SK-N-SH treated with all-trans-retinoic acid at 6 μM for 48 hours (cell line): Measurements from ENCODE around the gene ERO1A.

Experiments
- ARNTL ChIP-seq: fragments of 450-650 bp; formaldehyde crosslinking; IDR thresholded peaks from 2 replicates; pipeline ENCODE4 v1.5.0; 2020; ENCODE audit warnings: low read depth, mild to moderate bottlenecking, moderate library complexity, borderline replicate concordance
- ESRRG ChIP-seq: fragments of 250-450 bp; sonication (Bioruptor Pico); IDR thresholded peaks from 2 replicates; pipeline ENCODE4 v1.6.1; 2021; ENCODE audit warnings: mild to moderate bottlenecking
- OSR1 ChIP-seq: fragments of 250-450 bp; sonication (Bioruptor Pico); IDR thresholded peaks from 2 replicates; pipeline ENCODE4 v1.8.0; 2022; ENCODE audit warnings: moderate library complexity, mild to moderate bottlenecking, inconsistent platforms
- RARB ChIP-seq: fragments of 250-450 bp; sonication (Bioruptor Pico); IDR thresholded peaks from 2 replicates; pipeline ENCODE4 v1.8.0; 2021; ENCODE audit warnings: mild to moderate bottlenecking, moderate library complexity
- SNAI2 ChIP-seq: fragments of 250-450 bp; sonication (Bioruptor Pico); IDR thresholded peaks from 2 replicates; pipeline ENCODE4 v1.5.0; 2020; ENCODE audit warnings: mild to moderate bottlenecking, moderate library complexity
- TCF4 ChIP-seq: fragments of 250-450 bp; sonication (Bioruptor Pico); IDR thresholded peaks from 2 replicates; pipeline ENCODE4 v1.8.0; 2021; ENCODE audit warnings: mild to moderate bottlenecking, moderate library complexity, borderline replicate concordance
- TOX ChIP-seq: fragments of 250-450 bp; sonication (Bioruptor Pico); IDR thresholded peaks from 2 replicates; pipeline ENCODE4 v1.8.0; 2021; ENCODE audit warnings: mild to moderate bottlenecking, moderate library complexity, borderline replicate concordance
- ZFP3 ChIP-seq: fragments of 250-450 bp; sonication (Bioruptor Pico); IDR thresholded peaks from 2 replicates; pipeline ENCODE4 v1.5.0; 2020; ENCODE audit warnings: mild to moderate bottlenecking, moderate library complexity
- ZFP30 ChIP-seq: fragments of 450-650 bp; formaldehyde crosslinking; IDR thresholded peaks from 2 replicates; pipeline ENCODE4 v1.5.0; 2022; ENCODE audit warnings: mild to moderate bottlenecking, moderate library complexity
- ZNF565 ChIP-seq: fragments of 450-650 bp; formaldehyde crosslinking; conservative IDR thresholded peaks from 2 replicates; pipeline ENCODE4 v1.5.0; 2020; ENCODE audit warnings: low read depth, mild to moderate bottlenecking, moderate library complexity
- TF ChIP-seq, protein P1 (sequence below): fragments of 250-450 bp; sonication (Bioruptor Pico); IDR thresholded peaks from 2 replicates; pipeline ENCODE4 v1.5.1; 2021; ENCODE audit warnings: mild to moderate bottlenecking, moderate library complexity
- TF ChIP-seq, protein P2 (sequence below): fragments of 250-450 bp; sonication (Bioruptor Pico); IDR thresholded peaks from 2 replicates; pipeline ENCODE4 v1.5.0; 2020; ENCODE audit warnings: mild to moderate bottlenecking, moderate library complexity
- TF ChIP-seq, protein P3 (sequence below): fragments of 250-450 bp; sonication (Bioruptor Pico); IDR thresholded peaks from 2 replicates; pipeline ENCODE4 v1.8.0; 2020; ENCODE audit warnings: mild to moderate bottlenecking, moderate library complexity, borderline replicate concordance
- TF ChIP-seq, protein P4 (sequence below): fragments of 250-450 bp; sonication (Bioruptor Pico); IDR thresholded peaks from 2 replicates; pipeline ENCODE4 v1.8.0; 2021; ENCODE audit warnings: low read depth, mild to moderate bottlenecking, moderate library complexity, borderline replicate concordance

DNA sequence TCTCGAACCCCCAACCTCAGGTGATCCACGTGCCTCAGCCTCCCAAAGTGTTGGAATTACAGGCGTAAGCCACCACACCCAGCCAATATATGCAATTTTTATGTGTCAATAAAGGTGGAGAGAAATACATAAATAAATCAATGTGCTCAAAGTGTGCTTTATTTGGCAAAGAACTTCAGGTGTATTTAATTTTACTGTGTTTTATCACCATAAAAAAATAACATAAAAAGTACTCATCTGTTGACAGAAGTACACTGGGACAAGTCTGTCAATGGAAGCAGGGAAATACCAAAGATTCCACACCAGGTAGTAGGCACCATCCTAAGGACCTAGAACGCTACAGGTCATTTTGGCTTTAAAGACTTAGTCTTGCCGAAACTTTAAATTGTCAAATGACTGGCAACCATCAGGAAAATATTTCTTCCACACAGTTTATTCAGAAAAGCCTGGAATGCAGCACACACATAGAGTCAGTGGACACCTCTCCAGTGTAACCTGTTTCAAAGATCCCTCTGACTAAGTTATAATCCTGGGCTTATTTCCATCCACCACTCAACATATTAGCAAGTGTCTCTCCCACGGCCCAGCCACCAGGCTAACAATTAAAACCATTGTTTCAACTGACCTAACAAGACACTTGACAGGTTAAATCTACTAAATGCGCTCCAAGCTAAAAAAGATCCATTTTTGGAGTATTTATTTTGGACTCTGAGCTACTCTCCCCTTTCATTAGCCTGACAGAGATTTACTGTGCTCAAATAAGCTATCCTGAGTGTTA lies 4.2 kb downstream of the ERO1A start:
- TF ChIP-seq ZFP30 (no peak), RARB (CRISPR knock-in tag) (no peak), SNAI2 (no peak), ARNTL (CRISPR knock-in tag) (no peak), ZFP3 (CRISPR knock-in tag) (no peak), ZNF565 (CRISPR knock-in tag) (no peak), ESRRG (CRISPR knock-in tag) (no peak), OSR1 (CRISPR knock-in tag) (no peak), TCF4 (no peak), TOX (CRISPR knock-in tag) (no peak)
- TF ChIP-seq, protein P1, sequence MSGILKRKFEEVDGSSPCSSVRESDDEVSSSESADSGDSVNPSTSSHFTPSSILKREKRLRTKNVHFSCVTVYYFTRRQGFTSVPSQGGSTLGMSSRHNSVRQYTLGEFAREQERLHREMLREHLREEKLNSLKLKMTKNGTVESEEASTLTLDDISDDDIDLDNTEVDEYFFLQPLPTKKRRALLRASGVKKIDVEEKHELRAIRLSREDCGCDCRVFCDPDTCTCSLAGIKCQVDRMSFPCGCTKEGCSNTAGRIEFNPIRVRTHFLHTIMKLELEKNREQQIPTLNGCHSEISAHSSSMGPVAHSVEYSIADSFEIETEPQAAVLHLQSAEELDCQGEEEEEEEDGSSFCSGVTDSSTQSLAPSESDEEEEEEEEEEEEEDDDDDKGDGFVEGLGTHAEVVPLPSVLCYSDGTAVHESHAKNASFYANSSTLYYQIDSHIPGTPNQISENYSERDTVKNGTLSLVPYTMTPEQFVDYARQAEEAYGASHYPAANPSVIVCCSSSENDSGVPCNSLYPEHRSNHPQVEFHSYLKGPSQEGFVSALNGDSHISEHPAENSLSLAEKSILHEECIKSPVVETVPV = no peak
- TF ChIP-seq, protein P2, sequence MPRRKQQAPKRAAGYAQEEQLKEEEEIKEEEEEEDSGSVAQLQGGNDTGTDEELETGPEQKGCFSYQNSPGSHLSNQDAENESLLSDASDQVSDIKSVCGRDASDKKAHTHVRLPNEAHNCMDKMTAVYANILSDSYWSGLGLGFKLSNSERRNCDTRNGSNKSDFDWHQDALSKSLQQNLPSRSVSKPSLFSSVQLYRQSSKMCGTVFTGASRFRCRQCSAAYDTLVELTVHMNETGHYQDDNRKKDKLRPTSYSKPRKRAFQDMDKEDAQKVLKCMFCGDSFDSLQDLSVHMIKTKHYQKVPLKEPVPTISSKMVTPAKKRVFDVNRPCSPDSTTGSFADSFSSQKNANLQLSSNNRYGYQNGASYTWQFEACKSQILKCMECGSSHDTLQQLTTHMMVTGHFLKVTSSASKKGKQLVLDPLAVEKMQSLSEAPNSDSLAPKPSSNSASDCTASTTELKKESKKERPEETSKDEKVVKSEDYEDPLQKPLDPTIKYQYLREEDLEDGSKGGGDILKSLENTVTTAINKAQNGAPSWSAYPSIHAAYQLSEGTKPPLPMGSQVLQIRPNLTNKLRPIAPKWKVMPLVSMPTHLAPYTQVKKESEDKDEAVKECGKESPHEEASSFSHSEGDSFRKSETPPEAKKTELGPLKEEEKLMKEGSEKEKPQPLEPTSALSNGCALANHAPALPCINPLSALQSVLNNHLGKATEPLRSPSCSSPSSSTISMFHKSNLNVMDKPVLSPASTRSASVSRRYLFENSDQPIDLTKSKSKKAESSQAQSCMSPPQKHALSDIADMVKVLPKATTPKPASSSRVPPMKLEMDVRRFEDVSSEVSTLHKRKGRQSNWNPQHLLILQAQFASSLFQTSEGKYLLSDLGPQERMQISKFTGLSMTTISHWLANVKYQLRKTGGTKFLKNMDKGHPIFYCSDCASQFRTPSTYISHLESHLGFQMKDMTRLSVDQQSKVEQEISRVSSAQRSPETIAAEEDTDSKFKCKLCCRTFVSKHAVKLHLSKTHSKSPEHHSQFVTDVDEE (CRISPR knock-in tag) = no peak
- TF ChIP-seq, protein P3, sequence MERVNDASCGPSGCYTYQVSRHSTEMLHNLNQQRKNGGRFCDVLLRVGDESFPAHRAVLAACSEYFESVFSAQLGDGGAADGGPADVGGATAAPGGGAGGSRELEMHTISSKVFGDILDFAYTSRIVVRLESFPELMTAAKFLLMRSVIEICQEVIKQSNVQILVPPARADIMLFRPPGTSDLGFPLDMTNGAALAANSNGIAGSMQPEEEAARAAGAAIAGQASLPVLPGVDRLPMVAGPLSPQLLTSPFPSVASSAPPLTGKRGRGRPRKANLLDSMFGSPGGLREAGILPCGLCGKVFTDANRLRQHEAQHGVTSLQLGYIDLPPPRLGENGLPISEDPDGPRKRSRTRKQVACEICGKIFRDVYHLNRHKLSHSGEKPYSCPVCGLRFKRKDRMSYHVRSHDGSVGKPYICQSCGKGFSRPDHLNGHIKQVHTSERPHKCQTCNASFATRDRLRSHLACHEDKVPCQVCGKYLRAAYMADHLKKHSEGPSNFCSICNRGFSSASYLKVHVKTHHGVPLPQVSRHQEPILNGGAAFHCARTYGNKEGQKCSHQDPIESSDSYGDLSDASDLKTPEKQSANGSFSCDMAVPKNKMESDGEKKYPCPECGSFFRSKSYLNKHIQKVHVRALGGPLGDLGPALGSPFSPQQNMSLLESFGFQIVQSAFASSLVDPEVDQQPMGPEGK (CRISPR knock-in tag) = no peak
- TF ChIP-seq, protein P4, sequence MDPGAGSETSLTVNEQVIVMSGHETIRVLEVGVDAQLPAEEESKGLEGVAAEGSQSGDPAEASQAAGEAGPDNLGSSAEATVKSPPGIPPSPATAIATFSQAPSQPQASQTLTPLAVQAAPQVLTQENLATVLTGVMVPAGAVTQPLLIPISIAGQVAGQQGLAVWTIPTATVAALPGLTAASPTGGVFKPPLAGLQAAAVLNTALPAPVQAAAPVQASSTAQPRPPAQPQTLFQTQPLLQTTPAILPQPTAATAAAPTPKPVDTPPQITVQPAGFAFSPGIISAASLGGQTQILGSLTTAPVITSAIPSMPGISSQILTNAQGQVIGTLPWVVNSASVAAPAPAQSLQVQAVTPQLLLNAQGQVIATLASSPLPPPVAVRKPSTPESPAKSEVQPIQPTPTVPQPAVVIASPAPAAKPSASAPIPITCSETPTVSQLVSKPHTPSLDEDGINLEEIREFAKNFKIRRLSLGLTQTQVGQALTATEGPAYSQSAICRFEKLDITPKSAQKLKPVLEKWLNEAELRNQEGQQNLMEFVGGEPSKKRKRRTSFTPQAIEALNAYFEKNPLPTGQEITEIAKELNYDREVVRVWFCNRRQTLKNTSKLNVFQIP (CRISPR knock-in tag) = no peak
